GM12878 (cell line): ENCODE results near the gene FAM53B. TPM values are rescaled to one million over a fixed set of nuclear protein-coding genes. Genes with fewer than 3 reads are reported as not detected.

Source experiments
- ATAC-seq: fragments of 200-7000 bp; cut with Tn5 transposase; 3 replicates; pipeline ENCODE4 v1.9.1; 2020; ENCODE audit warnings: mild to moderate bottlenecking, moderate library complexity
- BruUV-seq: library from RNA; stranded (reverse); fragments of 400-500 nt; replicated peaks from 2 replicates; lab custom pipeline; 2021; lab: Mats Ljungman, UMichigan
- CTCF ChIA-PET: fragments of 300-600 bp; sonication (Branson Sonifier 250); formaldehyde crosslinking; extraction: SDS; loops from one replicate; lab custom pipeline; 2021; ENCODE audit warnings: inconsistent platforms; lab: Yijun Ruan, JAX
- POLR2A ChIA-PET: fragments of 350-600 bp; formaldehyde crosslinking; extraction: SDS; loops from one replicate; lab custom pipeline; 2021; ENCODE audit warnings: inconsistent platforms; lab: Charles Lee
- RAD21 ChIA-PET: fragments of 300-600 bp; sonication (Branson Sonifier 250); formaldehyde crosslinking; loops from one replicate; lab custom pipeline; 2023; ENCODE audit warnings: antibody characterized with exemption; ENCODE audit not compliant: unreplicated experiment; lab: Charles Lee
- SMC1A ChIA-PET: fragments of 300-600 bp; sonication (Branson Sonifier 250); formaldehyde crosslinking; loops from one replicate; lab custom pipeline; 2023; ENCODE audit not compliant: unreplicated experiment, uncharacterized antibody; lab: Charles Lee
- DNase-seq: peaks from one replicate; pipeline ENCODE4 v3.0.0-alpha.2; 2011; ENCODE audit warnings: low read depth, low spot score
- FAIRE-seq: peaks from 3 replicates; lab custom pipeline; 2011; peaks lifted over from hg19 to GRCh38; lab: Jason Lieb, UNC
- H2AFZ ChIP-seq: 2 replicates; pipeline ENCODE4 v1.6.0; 2011; ENCODE audit warnings: low read depth, low read length, control low read depth; ENCODE audit not compliant: control insufficient read depth
- H3K27ac ChIP-seq: 2 replicates; pipeline ENCODE4 v1.5.1; 2011; ENCODE audit warnings: control low read depth; ENCODE audit not compliant: control insufficient read depth, insufficient read depth
- H3K27me3 ChIP-seq, 2 experiments: replicated peaks in 1 of 2; 2 replicates each; pipeline versions ENCODE4 v1.6.0 to v1.6.1; 2011; ENCODE audit warnings: low read length in 1 of 2; ENCODE audit not compliant: control insufficient read depth in 2 of 2, insufficient read depth in 2 of 2
- H3K36me3 ChIP-seq, 2 experiments: 2 replicates each; pipeline ENCODE4 v1.5.1; 2011; ENCODE audit warnings: low read length in 1 of 2; ENCODE audit not compliant: control insufficient read depth in 2 of 2, insufficient read depth in 2 of 2
- H3K4me1 ChIP-seq: 2 replicates; pipeline ENCODE4 v1.6.1; 2011; ENCODE audit warnings: mild to moderate bottlenecking, low read length, moderate library complexity, mixed read lengths; ENCODE audit not compliant: control insufficient read depth, insufficient read depth
- H3K4me2 ChIP-seq: 2 replicates; pipeline ENCODE4 v1.6.0; 2011; ENCODE audit warnings: control low read depth; ENCODE audit not compliant: control insufficient read depth, insufficient read depth
- H3K4me3 ChIP-seq: fragments of 200-600 bp; sonication (generic); 2 replicates; pipeline ENCODE4 v1.5.1; 2016
- H3K79me2 ChIP-seq: 2 replicates; pipeline ENCODE4 v1.6.0; 2011; ENCODE audit warnings: low read length; ENCODE audit not compliant: control insufficient read depth, insufficient read depth
- H3K9ac ChIP-seq: 2 replicates; pipeline ENCODE4 v1.8.0; 2011; ENCODE audit warnings: low read length, control low read depth, mixed read lengths; ENCODE audit not compliant: control insufficient read depth, insufficient read depth
- H3K9me3 ChIP-seq: replicated peaks from 3 replicates; pipeline ENCODE4 v1.5.1; 2011; ENCODE audit warnings: mild to moderate bottlenecking, low read length; ENCODE audit not compliant: control insufficient read depth, insufficient read depth
- H4K20me1 ChIP-seq: 2 replicates; pipeline ENCODE4 v1.6.0; 2011; ENCODE audit not compliant: control insufficient read depth, insufficient read depth
- BRCA1 ChIP-seq: IDR thresholded peaks from 2 replicates; pipeline ENCODE4 v1.6.1; 2011; ENCODE audit warnings: low read depth, low read length, improper control_type of control experiment
- CEBPB ChIP-seq, 2 experiments: fragments of 150-350 bp in 1 of 2; IDR thresholded peaks; 2 replicates each; pipeline ENCODE4 v1.6.1; 2012 to 2014; ENCODE audit warnings: low read depth in 2 of 2, low read length in 2 of 2, borderline replicate concordance in 1 of 2, inconsistent platforms in 1 of 2
- ETV6 ChIP-seq, 2 experiments: fragments of 450-650 bp in 1 of 2; IDR thresholded peaks in 1 of 2; conservative IDR thresholded peaks in 1 of 2; 2 replicates each; pipeline ENCODE4 v1.6.1; 2014; ENCODE audit warnings: antibody characterized with exemption in 1 of 2, borderline replicate concordance in 1 of 2, low read depth in 1 of 2, mild to moderate bottlenecking in 1 of 2, moderate library complexity in 1 of 2
- FOXK2 ChIP-seq: fragments of 450-650 bp; IDR thresholded peaks from 2 replicates; pipeline ENCODE4 v1.6.1; 2017; ENCODE audit warnings: mild to moderate bottlenecking, moderate library complexity
- HCFC1 ChIP-seq: fragments of 150-350 bp; IDR thresholded peaks from 2 replicates; pipeline ENCODE4 v1.6.1; 2014; ENCODE audit warnings: low read length
- KDM1A ChIP-seq: fragments of 200-600 bp; sonication (generic); IDR thresholded peaks from 2 replicates; pipeline ENCODE4 v1.6.1; 2016; ENCODE audit warnings: borderline replicate concordance
- MYC ChIP-seq: IDR thresholded peaks from 2 replicates; pipeline ENCODE4 v1.6.1; 2011; ENCODE audit warnings: mild to moderate bottlenecking, low read length, moderate library complexity, inconsistent platforms; ENCODE audit not compliant: insufficient read depth, insufficient replicate concordance, insufficient read length, severe bottlenecking
- NBN ChIP-seq: fragments of 450-650 bp; IDR thresholded peaks from 2 replicates; pipeline ENCODE4 v1.6.1; 2016
- POLR2AphosphoS2 ChIP-seq: IDR thresholded peaks from 2 replicates; pipeline ENCODE4 v1.6.1; 2011; ENCODE audit warnings: low read depth, mild to moderate bottlenecking, low read length, improper control_type of control experiment, moderate library complexity
- RAD21 ChIP-seq: IDR thresholded peaks from 2 replicates; pipeline ENCODE4 v1.6.1; 2011; ENCODE audit warnings: mild to moderate bottlenecking, low read depth, low read length, moderate library complexity; ENCODE audit not compliant: insufficient read depth
- RAD51 ChIP-seq: fragments of 450-650 bp; IDR thresholded peaks from 2 replicates; pipeline ENCODE4 v1.6.1; 2016; ENCODE audit warnings: moderate library complexity, mild to moderate bottlenecking, inconsistent platforms
- RUNX3 ChIP-seq: IDR thresholded peaks from 2 replicates; pipeline ENCODE4 v1.6.1; 2012; ENCODE audit warnings: low read length, inconsistent platforms
- TCF12 ChIP-seq: IDR thresholded peaks from 2 replicates; pipeline ENCODE4 v1.6.1; 2011; ENCODE audit warnings: low read depth, mild to moderate bottlenecking, low read length
- WGBS: methylation state at CpG from one replicate; pipeline ENCODE4 v1.1.6; 2016; ENCODE audit warnings: low lambda C conversion rate; ENCODE audit not compliant: insufficient replicate concordance, insufficient coverage; ENCODE audit errors: missing lambda C conversion rate; 5-methylcytosine and 5-hydroxymethylcytosine counted together
- in situ Hi-C: fragments of 300-500 bp; cut with MboI; formaldehyde crosslinking; loops from 9 replicates; pipeline ENCODE4 v1.14.3; 2018; ENCODE audit warnings: mixed read lengths
- intact Hi-C: fragments of 100-400 bp; cut with micrococcal nuclease; formaldehyde crosslinking; loops from one replicate; pipeline ENCODE4 v1.14.2; 2022; ENCODE audit not compliant: unreplicated experiment
- polyA plus RNA-seq, 11 experiments: library from polyadenylated mRNA; depleted of rRNA in 4 of 11; unstranded in 6 of 11; stranded (reverse) in 5 of 11; fragments of >200 nt; fragmentation: Nextera tagmentation in 4 of 11; fragmentation: Illumina TruSeq in 1 of 11; extraction: Ambion mirVana in 4 of 11; extraction: Trizol in 1 of 11; gene quantifications; 1 replicate in 1 of 11; 2 replicates in 10 of 11; pipeline versions ENCODE4 v1.2.1 to v1.2.3, GENCODE V29; 2011 to 2016; ENCODE audit warnings: inconsistent platforms in 2 of 11, missing spikeins in 2 of 11, low read depth in 1 of 11
- total RNA-seq, 4 experiments: library from RNA; depleted of rRNA in 3 of 4; stranded (reverse); fragments of >200 nt in 3 of 4; fragmentation: Illumina TruSeq in 1 of 4; extraction: Trizol in 1 of 4; gene quantifications; 2 replicates each; pipeline versions ENCODE4 v1.2.1 to v1.2.3, GENCODE V29; 2013 to 2021
- TF ChIP-seq, protein P1 (sequence below): fragments of 450-650 bp; IDR thresholded peaks from 2 replicates; pipeline ENCODE4 v1.6.1; 2017; ENCODE audit warnings: mild to moderate bottlenecking
- TF ChIP-seq, protein P2 (sequence below), 3 experiments: IDR thresholded peaks in 2 of 3; conservative IDR thresholded peaks in 1 of 3; 2 replicates each; pipeline ENCODE4 v1.5.1; 2011; ENCODE audit warnings: low read depth in 3 of 3, low read length in 3 of 3, mild to moderate bottlenecking in 3 of 3, control low read depth in 2 of 3, moderate library complexity in 2 of 3, inconsistent platforms in 1 of 3, mixed read lengths in 1 of 3; ENCODE audit not compliant: control insufficient read depth in 2 of 3, insufficient read depth in 1 of 3; ENCODE audit errors: extremely low read depth in 1 of 3
- TF ChIP-seq, protein P3 (sequence below): IDR thresholded peaks from 2 replicates; pipeline ENCODE4 v1.6.1; 2012; ENCODE audit warnings: low read depth, low read length, improper control_type of control experiment
- TF ChIP-seq, protein P4 (sequence below): fragments of 450-650 bp; IDR thresholded peaks from 2 replicates; pipeline ENCODE4 v1.6.1; 2014; ENCODE audit warnings: mild to moderate bottlenecking

FAM53B gene
- total and polyA plus RNA-seq, 10 of the 15 experiments (the other 5 are each of a cell fraction or from before 2014, with no cell fraction given) = 0.05 to 26.3 (median 8.1) TPM

DNA sequence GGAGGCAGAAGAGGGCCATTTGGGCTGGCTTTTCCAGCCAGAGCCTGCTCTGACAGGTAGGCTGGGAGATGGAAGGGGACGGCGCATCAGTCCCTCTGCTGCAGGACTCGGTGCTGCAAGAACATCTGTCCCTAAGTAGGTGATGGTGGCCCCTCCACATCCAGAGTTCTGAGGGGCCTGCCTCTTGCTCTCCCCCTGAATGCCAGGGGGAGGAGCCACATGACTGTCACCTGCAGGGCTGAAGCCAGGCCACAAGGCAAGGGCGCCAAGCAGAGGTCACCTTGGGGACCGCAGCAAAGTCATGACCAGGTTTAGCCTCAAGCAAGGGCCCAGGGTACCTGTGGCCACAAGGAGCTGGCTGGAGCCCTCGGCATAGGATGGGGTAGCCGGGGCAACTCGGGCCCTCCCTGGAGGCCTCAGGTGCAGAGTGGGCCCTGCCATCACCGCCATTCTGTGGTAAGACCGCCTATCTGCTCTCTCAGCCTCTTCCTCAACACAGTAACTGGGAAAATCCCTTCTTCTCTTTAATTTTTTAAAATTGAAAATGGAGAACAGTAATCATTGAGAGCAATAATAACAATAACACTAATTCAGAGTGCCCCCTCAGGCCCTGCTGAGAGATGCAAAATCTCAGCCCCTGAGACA, 99.3 kb downstream of the FAM53B start:
- ChIA-PET SMC1A (interaction anchor here (1.2 to 8.4 kb wide), 3 partner anchors 44 to 101 kb away, joined by 3 to 81 read pairs (median 4); no protein-coding TSS in a partner anchor), RAD21 (interaction anchor here (0.8 to 2.7 kb wide), 7 partner anchors 24 to 104 kb away, joined by 3 to 14 read pairs (median 4); no protein-coding TSS in a partner anchor), CTCF (interaction anchor here (1.2 to 4.4 kb wide), 3 partner anchors 42 to 97 kb away, joined by 3 to 30 read pairs (median 4); no protein-coding TSS in a partner anchor), POLR2A (interaction anchor here (1.1 to 1.5 kb wide), 3 partner anchors 43 to 100 kb away, joined by 3 to 6 read pairs (median 3); no protein-coding TSS in a partner anchor)
- H3K4me1 ChIP-seq = peaks cover 45% of the 10 kb centered on the region
- H3K4me2 ChIP-seq = no peak overlapping the region
- no peak overlapping the region for H3K4me3 ChIP-seq
- peaks cover 0 to 4% of the 10 kb centered on the region in 2 experiments; a peak in 3 of 4 replicates for H3K36me3 ChIP-seq
- 77% methylated on average over 10 of the region's 10 CpGs for WGBS
- intact Hi-C loops (loop anchor here (5.0 kb wide), 2 partner anchors 42 to 97 kb away; partner anchors contain the start of gene FAM53B), in situ Hi-C loops (no loop called here)
- DNase-seq (no peak), FAIRE-seq (no peak), ATAC-seq (no peak)
- no peaks in the 10 kb centered on the region for H3K9me3 ChIP-seq
- no peaks in the 10 kb centered on the region for H4K20me1 ChIP-seq
- no peak overlapping the region for H2AFZ ChIP-seq
- H3K79me2 ChIP-seq = peaks cover 14% of the 10 kb centered on the region
- H3K9ac ChIP-seq = no peak overlapping the region
- H3K27me3 ChIP-seq = no peaks in the 10 kb centered on the region
- no TSS peak for BruUV-seq
- no peak overlapping the region for H3K27ac ChIP-seq
- TF ChIP-seq RAD51 (no peak), CEBPB (IDR thresholded peaks at IDR 0.05; ENCODE audit: borderline replicate concordance in 1 of 2, low read depth in 2 of 2, low read length in 2 of 2) (no peak), FOXK2 (no peak), RUNX3 (no peak), MYC (no peak), BRCA1 (no peak), HCFC1 (no peak), KDM1A (no peak), ETV6 (conservative IDR thresholded peaks at IDR 0.05 in 1 of 2, IDR thresholded peaks at IDR 0.05 in 1 of 2; ENCODE audit: borderline replicate concordance in 1 of 2, low read depth in 1 of 2) (no peak), NBN (no peak), RAD21 (peak; percentile 51), POLR2AphosphoS2 (no peak), TCF12 (no peak)
- TF ChIP-seq, protein P1, sequence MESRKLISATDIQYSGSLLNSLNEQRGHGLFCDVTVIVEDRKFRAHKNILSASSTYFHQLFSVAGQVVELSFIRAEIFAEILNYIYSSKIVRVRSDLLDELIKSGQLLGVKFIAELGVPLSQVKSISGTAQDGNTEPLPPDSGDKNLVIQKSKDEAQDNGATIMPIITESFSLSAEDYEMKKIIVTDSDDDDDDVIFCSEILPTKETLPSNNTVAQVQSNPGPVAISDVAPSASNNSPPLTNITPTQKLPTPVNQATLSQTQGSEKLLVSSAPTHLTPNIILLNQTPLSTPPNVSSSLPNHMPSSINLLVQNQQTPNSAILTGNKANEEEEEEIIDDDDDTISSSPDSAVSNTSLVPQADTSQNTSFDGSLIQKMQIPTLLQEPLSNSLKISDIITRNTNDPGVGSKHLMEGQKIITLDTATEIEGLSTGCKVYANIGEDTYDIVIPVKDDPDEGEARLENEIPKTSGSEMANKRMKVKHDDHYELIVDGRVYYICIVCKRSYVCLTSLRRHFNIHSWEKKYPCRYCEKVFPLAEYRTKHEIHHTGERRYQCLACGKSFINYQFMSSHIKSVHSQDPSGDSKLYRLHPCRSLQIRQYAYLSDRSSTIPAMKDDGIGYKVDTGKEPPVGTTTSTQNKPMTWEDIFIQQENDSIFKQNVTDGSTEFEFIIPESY = 0 out of 2 replicates have a peak, but pooled peaks have one; percentile 46
- TF ChIP-seq, protein P2, sequence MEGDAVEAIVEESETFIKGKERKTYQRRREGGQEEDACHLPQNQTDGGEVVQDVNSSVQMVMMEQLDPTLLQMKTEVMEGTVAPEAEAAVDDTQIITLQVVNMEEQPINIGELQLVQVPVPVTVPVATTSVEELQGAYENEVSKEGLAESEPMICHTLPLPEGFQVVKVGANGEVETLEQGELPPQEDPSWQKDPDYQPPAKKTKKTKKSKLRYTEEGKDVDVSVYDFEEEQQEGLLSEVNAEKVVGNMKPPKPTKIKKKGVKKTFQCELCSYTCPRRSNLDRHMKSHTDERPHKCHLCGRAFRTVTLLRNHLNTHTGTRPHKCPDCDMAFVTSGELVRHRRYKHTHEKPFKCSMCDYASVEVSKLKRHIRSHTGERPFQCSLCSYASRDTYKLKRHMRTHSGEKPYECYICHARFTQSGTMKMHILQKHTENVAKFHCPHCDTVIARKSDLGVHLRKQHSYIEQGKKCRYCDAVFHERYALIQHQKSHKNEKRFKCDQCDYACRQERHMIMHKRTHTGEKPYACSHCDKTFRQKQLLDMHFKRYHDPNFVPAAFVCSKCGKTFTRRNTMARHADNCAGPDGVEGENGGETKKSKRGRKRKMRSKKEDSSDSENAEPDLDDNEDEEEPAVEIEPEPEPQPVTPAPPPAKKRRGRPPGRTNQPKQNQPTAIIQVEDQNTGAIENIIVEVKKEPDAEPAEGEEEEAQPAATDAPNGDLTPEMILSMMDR (IDR thresholded peaks at IDR 0.05 in 2 of 3, conservative IDR thresholded peaks at IDR 0.05 in 1 of 3; ENCODE audit: control insufficient read depth in 2 of 3, extremely low read depth in 1 of 3, insufficient read depth in 1 of 3, low read depth in 3 of 3, low read length in 3 of 3) = peak in 1 of 3 experiments; percentile 35; a peak in 2 of 6 replicates
- TF ChIP-seq, protein P3, sequence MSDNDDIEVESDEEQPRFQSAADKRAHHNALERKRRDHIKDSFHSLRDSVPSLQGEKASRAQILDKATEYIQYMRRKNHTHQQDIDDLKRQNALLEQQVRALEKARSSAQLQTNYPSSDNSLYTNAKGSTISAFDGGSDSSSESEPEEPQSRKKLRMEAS = no peak
- TF ChIP-seq, protein P4, sequence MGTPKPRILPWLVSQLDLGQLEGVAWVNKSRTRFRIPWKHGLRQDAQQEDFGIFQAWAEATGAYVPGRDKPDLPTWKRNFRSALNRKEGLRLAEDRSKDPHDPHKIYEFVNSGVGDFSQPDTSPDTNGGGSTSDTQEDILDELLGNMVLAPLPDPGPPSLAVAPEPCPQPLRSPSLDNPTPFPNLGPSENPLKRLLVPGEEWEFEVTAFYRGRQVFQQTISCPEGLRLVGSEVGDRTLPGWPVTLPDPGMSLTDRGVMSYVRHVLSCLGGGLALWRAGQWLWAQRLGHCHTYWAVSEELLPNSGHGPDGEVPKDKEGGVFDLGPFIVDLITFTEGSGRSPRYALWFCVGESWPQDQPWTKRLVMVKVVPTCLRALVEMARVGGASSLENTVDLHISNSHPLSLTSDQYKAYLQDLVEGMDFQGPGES = no peak
